GM19328 (cell line): ENCODE data around the gene CAMTA1.

ENCODE experiments used
- ATAC-seq: cut with Tn5 transposase; IDR thresholded peaks from one replicate; pipeline ENCODE4 v1.9.1; 2021; ENCODE audit warnings: mild to moderate bottlenecking, moderate library complexity; ENCODE audit not compliant: unreplicated experiment

CAMTA1 gene

GRCh38 chr1:7554385-7555235 is 769.4 kb downstream of the CAMTA1 start:
- ATAC-seq, result no peak

GRCh38 chr1:7555391-7556185 is 770.3 kb downstream of the CAMTA1 start:
- no peak for ATAC-seq

GRCh38 chr1:7557301-7557891 is 772.1 kb downstream of the CAMTA1 start:
- no peak for ATAC-seq

- ATAC-seq, result no peak
These were observed 772.8 kb downstream of the CAMTA1 start for GRCh38 chr1:7558041-7558461.

GRCh38 chr1:7558481-7558880 is 773.2 kb downstream of the CAMTA1 start:
- ATAC-seq, result no peak

- ATAC-seq, result no peak
These were observed 773.9 kb downstream of the CAMTA1 start for GRCh38 chr1:7558921-7559869.

GRCh38 chr1:7560128-7560527 is 774.9 kb downstream of the CAMTA1 start:
- no peak for ATAC-seq

GRCh38 chr1:7560601-7561181 is 775.4 kb downstream of the CAMTA1 start:
- no peak for ATAC-seq

- ATAC-seq, result no peak
These were observed 776.2 kb downstream of the CAMTA1 start for GRCh38 chr1:7561331-7561921.

GRCh38 chr1:7561936-7562728 is 776.9 kb downstream of the CAMTA1 start:
- ATAC-seq, result no peak

- no peak for ATAC-seq
These were observed 777.7 kb downstream of the CAMTA1 start for GRCh38 chr1:7562729-7563605.

GRCh38 chr1:7564137-7564536 is 778.9 kb downstream of the CAMTA1 start:
- ATAC-seq, result no peak

- ATAC-seq, result no peak
These were observed 780.0 kb downstream of the CAMTA1 start for GRCh38 chr1:7565099-7565750.

- ATAC-seq, result no peak
These were observed 781.4 kb downstream of the CAMTA1 start for GRCh38 chr1:7566417-7567375.

- ATAC-seq, result no peak
These were observed 782.1 kb downstream of the CAMTA1 start for GRCh38 chr1:7567376-7567775.

- ATAC-seq, result no peak
These were observed 782.8 kb downstream of the CAMTA1 start for GRCh38 chr1:7568053-7568452.
